Fibroblast of lung (primary cell): Measurements from ENCODE around the gene C16orf74. TPM values are rescaled to one million over a fixed set of nuclear protein-coding genes. Genes with fewer than 3 reads are reported as not detected.

Source experiments
- DNase-seq, 2 donors: peaks; one replicate each; pipeline versions ENCODE4 v3.0.0 to v3.0.0-alpha.2; 2010; ENCODE audit warnings: low read depth in 2 of 2
- H2AFZ ChIP-seq: 2 replicates; pipeline ENCODE4 v1.5.1; 2012; ENCODE audit warnings: low read length, control low read depth, inconsistent platforms
- H3K27ac ChIP-seq: 2 replicates; pipeline ENCODE4 v1.5.1; 2011; ENCODE audit warnings: low read length, control low read depth; ENCODE audit not compliant: insufficient read depth
- H3K27me3 ChIP-seq: 2 replicates; pipeline ENCODE4 v1.5.1; 2011; ENCODE audit warnings: mild to moderate bottlenecking, low read length; ENCODE audit not compliant: control insufficient read depth, insufficient read depth
- H3K36me3 ChIP-seq: 2 replicates; pipeline ENCODE4 v1.5.1; 2011; ENCODE audit warnings: low read length; ENCODE audit not compliant: control insufficient read depth, insufficient read depth
- H3K4me1 ChIP-seq: 2 replicates; pipeline ENCODE4 v1.5.1; 2011; ENCODE audit warnings: low read length; ENCODE audit not compliant: control insufficient read depth, insufficient read depth; ENCODE audit errors: extremely low read depth
- H3K4me2 ChIP-seq: 2 replicates; pipeline ENCODE4 v1.5.1; 2011; ENCODE audit warnings: low read length, control low read depth; ENCODE audit not compliant: insufficient read depth; ENCODE audit errors: extremely low read depth
- H3K4me3 ChIP-seq, 4 experiments: fragments of 200-600 bp in 1 of 4; sonication (generic) in 1 of 4; replicated peaks in 1 of 4; 2 replicates each; pipeline ENCODE4 v1.5.1; 2011 to 2016; ENCODE audit warnings: low read length in 4 of 4, low read depth in 3 of 4, mild to moderate bottlenecking in 3 of 4, control low read depth in 2 of 4, inconsistent platforms in 1 of 4, mixed read lengths in 1 of 4; ENCODE audit not compliant: insufficient read depth in 1 of 4; ENCODE audit errors: control extremely low read depth in 1 of 4
- H3K79me2 ChIP-seq: 2 replicates; pipeline ENCODE4 v1.5.1; 2012; ENCODE audit warnings: mild to moderate bottlenecking, low read length, inconsistent platforms; ENCODE audit not compliant: control insufficient read depth, insufficient read depth
- H3K9ac ChIP-seq: 2 replicates; pipeline ENCODE4 v1.5.1; 2011; ENCODE audit warnings: mild to moderate bottlenecking, low read length, control low read depth; ENCODE audit not compliant: insufficient read depth
- H3K9me3 ChIP-seq: 2 replicates; pipeline ENCODE4 v1.5.1; 2012; ENCODE audit warnings: low read depth, low read length; ENCODE audit not compliant: control insufficient read depth, insufficient read depth
- H4K20me1 ChIP-seq: 2 replicates; pipeline ENCODE4 v1.5.1; 2011; ENCODE audit warnings: low read length; ENCODE audit not compliant: control insufficient read depth, insufficient read depth; ENCODE audit errors: extremely low read depth
- CTCF ChIP-seq, 2 donors: IDR thresholded peaks in 1 of 2; conservative IDR thresholded peaks in 1 of 2; 1 replicate in 1 of 2; 2 replicates in 1 of 2; pipeline ENCODE4 v1.5.1; 2011 to 2012; ENCODE audit warnings: low read length in 2 of 2, control low read depth in 1 of 2, inconsistent platforms in 1 of 2, low read depth in 1 of 2, mild to moderate bottlenecking in 1 of 2
- EZH2 ChIP-seq: IDR thresholded peaks from 2 replicates; pipeline ENCODE4 v1.5.1; 2012; ENCODE audit warnings: low read length, control low read depth, mild to moderate bottlenecking; ENCODE audit errors: missing control alignments
- polyA plus RNA-seq, 2 donors: library from polyadenylated mRNA; depleted of rRNA in 1 of 2; stranded (reverse) in 1 of 2; unstranded in 1 of 2; fragments of >200 nt; gene quantifications; 2 replicates each; pipeline ENCODE4 v1.2.1, GENCODE V29; 2011 to 2012; ENCODE audit warnings: missing spikeins in 1 of 2
- total RNA-seq: library from RNA; depleted of rRNA; stranded (reverse); fragments of >200 nt; gene quantifications from 2 replicates; pipeline ENCODE4 v1.2.1, GENCODE V29; 2014

C16orf74 gene
- total and polyA plus RNA-seq, 2 donors (not counting 1 experiment from before 2014, with no cell fraction given): 4.6 to 6.4 TPM

GRCh38 chr16:85774136-85774535, 23.2 kb upstream of the C16orf74 start:
- H3K36me3 ChIP-seq: peaks cover 2% of the 10 kb centered on the region
- no peak overlapping the region for H3K4me3 ChIP-seq
- no peak for TF ChIP-seq EZH2
- no peak for TF ChIP-seq CTCF (conservative IDR thresholded peaks at IDR 0.05 in 1 of 2, IDR thresholded peaks at IDR 0.05 in 1 of 2; ENCODE audit: low read depth in 1 of 2, low read length in 2 of 2)

GRCh38 chr16:85773044-85773443, 22.1 kb upstream of the C16orf74 start:
- H3K9ac ChIP-seq: no peak overlapping the region
- no peaks in the 10 kb centered on the region for H3K4me1 ChIP-seq
- no peak overlapping the region for H3K4me3 ChIP-seq
- H2AFZ ChIP-seq: no peak overlapping the region
- no peaks in the 10 kb centered on the region for H3K79me2 ChIP-seq
- H3K9me3 ChIP-seq: no peaks in the 10 kb centered on the region
- no peak overlapping the region for H3K27ac ChIP-seq
- no peak for DNase-seq
- no peak overlapping the region for H3K4me2 ChIP-seq
- no peaks in the 10 kb centered on the region for H3K36me3 ChIP-seq
- no peaks in the 10 kb centered on the region for H4K20me1 ChIP-seq
- H3K27me3 ChIP-seq: no peaks in the 10 kb centered on the region
- TF ChIP-seq EZH2 (no peak), CTCF (conservative IDR thresholded peaks at IDR 0.05 in 1 of 2, IDR thresholded peaks at IDR 0.05 in 1 of 2; ENCODE audit: low read depth in 1 of 2, low read length in 2 of 2) (no peak)

More at GRCh38 chr16:85774136-85774535, 23.2 kb upstream of the C16orf74 start:
- DNase-seq: no peak
- Histone ChIP-seq H3K9me3 (no peaks in the 10 kb centered on the region), H3K79me2 (no peaks in the 10 kb centered on the region), H4K20me1 (no peaks in the 10 kb centered on the region), H3K9ac (no peak overlapping the region), H3K4me1 (no peaks in the 10 kb centered on the region), H3K4me2 (no peak overlapping the region), H2AFZ (no peak overlapping the region), H3K27ac (no peak overlapping the region), H3K27me3 (no peaks in the 10 kb centered on the region)

- Histone ChIP-seq H3K4me2 (no peak overlapping the region), H3K79me2 (no peaks in the 10 kb centered on the region), H3K36me3 (no peaks in the 10 kb centered on the region), H3K4me1 (peaks cover 9% of the 10 kb centered on the region), H3K4me3 (no peak overlapping the region), H3K27me3 (no peaks in the 10 kb centered on the region), H2AFZ (no peak overlapping the region), H3K27ac (no peak overlapping the region), H3K9me3 (no peaks in the 10 kb centered on the region), H3K9ac (no peak overlapping the region), H4K20me1 (no peaks in the 10 kb centered on the region)
- DNase-seq: no peak
- TF ChIP-seq EZH2: no peak
- no peak for TF ChIP-seq CTCF (conservative IDR thresholded peaks at IDR 0.05 in 1 of 2, IDR thresholded peaks at IDR 0.05 in 1 of 2; ENCODE audit: low read depth in 1 of 2, low read length in 2 of 2)
Observed at GRCh38 chr16:85770741-85771140, 19.8 kb upstream of the C16orf74 start.
